Activated naive CD8-positive, alpha-beta T cell treated with anti-CD3 and anti-CD28 coated beads, Interleukin-2, amount 10 ng/mL, durations not matched to agents 7 days and 5 days (primary cell): ENCODE measurements around the gene HOXA11. TPM values are rescaled to one million over a fixed set of nuclear protein-coding genes. Genes with fewer than 3 reads are reported as not detected.

Source experiments
- ATAC-seq: fragments of 150-1000 bp; cut with Tn5 transposase; one replicate; pipeline ENCODE4 v1.10.0; 2021; ENCODE audit warnings: low read depth, moderate library complexity
- POLR2A ChIA-PET: fragments of 350-600 bp; sonication (Branson Sonifier 250); formaldehyde crosslinking; loops from one replicate; lab custom pipeline; 2021; ENCODE audit warnings: antibody characterized with exemption; lab: Charles Lee
- DNase-seq: peaks from one replicate; pipeline ENCODE4 v3.0.0; 2021
- H3K27ac Mint-ChIP-seq: one replicate; pipeline ENCODE4 v1.8.0; 2022; ENCODE audit warnings: mild to moderate bottlenecking, mixed read lengths
- H3K27me3 Mint-ChIP-seq: one replicate; pipeline ENCODE4 v1.8.0; 2022; ENCODE audit warnings: mild to moderate bottlenecking, moderate library complexity, mixed read lengths
- H3K36me3 Mint-ChIP-seq: one replicate; pipeline ENCODE4 v1.8.0; 2021; ENCODE audit warnings: mild to moderate bottlenecking, mixed read lengths
- H3K4me1 Mint-ChIP-seq: one replicate; pipeline ENCODE4 v1.8.0; 2021; ENCODE audit warnings: mixed read lengths
- H3K4me3 Mint-ChIP-seq: one replicate; pipeline ENCODE4 v1.8.0; 2022; ENCODE audit warnings: mild to moderate bottlenecking, moderate library complexity, mixed read lengths
- H3K9me3 Mint-ChIP-seq: one replicate; pipeline ENCODE4 v1.8.0; 2021; ENCODE audit warnings: mixed read lengths
- total RNA-seq, 2 experiments: library from RNA; stranded (reverse); gene quantifications; one replicate each; pipeline ENCODE4 v1.2.3, GENCODE V29; 2021

The HOXA11 gene
- total RNA-seq = not detected

DNA sequence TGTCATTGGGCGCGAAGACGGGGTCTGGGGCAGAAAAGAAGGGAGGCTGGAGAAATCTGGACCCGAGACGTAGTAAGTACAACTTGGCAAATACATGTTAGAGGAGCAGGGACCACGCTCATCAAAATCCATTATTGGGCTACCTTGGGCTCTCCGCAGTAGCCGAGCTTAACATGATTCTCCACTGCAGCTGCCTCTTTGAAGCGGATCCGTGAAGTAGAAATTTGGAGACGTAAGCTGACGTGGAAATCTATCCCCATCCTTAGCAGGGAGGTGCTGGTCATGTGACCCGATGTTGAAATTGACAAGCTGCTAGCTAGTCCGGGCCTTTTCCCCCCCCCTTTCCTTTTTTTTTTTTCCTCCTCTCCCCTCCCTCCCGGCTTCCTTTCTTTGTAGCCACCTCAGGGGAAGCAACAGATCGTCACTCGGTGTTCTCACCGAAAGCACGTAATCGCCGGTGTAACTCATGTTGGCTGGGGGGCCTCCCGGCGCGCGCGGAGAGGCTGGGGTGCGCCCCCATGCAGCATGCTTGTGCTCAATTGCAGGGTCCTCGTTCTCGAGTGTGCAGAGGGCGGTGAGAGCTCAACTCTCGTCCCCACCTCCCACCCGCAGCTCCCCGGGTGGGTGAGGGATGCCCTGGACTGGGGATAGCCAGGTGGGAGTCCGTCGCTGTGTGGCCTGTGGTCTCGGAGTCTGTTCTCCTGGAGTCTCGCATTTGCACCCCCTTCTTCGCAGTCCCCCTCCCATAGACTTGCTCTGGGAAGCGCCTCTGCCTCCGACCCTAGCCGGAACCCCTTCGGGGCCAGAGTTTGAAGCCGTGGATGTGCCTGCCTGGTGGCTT, at the start of gene HOXA11:
HOXA11 (minus strand) TSS at position 220 of the 841 bp plus-strand sequence; CDS start at position 132, 88 bp downstream.
- peak within 1 kb of the TSS; percentile 27 for H3K27ac Mint-ChIP-seq
- H3K27me3 Mint-ChIP-seq = peaks cover 88% of the 10 kb centered on the region
- peak within 1 kb of the TSS; percentile 68 for H3K4me3 Mint-ChIP-seq
- ATAC-seq (no peak), DNase-seq (peak; percentile 43)
- H3K4me1 Mint-ChIP-seq = peaks cover 30% of the 10 kb centered on the region
- POLR2A ChIA-PET = interaction anchor here (0.9 kb wide), 1 partner anchor 30 kb away, joined by 4 read pairs; no protein-coding TSS in a partner anchor
- H3K36me3 Mint-ChIP-seq = peaks cover 2% of the 10 kb centered on the region
- H3K9me3 Mint-ChIP-seq = no peaks in the 10 kb centered on the region

DNA sequence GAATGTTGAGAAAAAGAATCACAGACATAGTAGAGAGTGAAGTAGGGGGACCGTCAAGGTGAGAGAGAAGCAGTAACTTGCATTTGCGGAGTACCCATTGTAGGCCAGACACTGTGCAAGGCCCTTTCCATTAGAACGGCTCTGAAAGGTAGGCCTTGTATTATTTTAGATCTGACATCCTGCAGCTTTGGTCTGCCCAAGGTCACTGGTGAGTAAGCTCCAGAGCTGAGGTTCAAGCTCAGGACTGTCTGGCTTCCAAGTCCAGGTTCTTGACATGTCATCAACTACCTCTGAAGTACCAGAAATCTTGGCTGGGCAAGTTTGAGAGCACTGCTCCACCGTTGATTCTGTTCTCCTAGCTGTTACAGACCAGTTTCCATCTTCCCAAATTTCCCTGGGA, 44.4 kb upstream of the HOXA11 start:
- peaks cover 58% of the 10 kb centered on the region for H3K27me3 Mint-ChIP-seq
- H3K36me3 Mint-ChIP-seq = no peaks in the 10 kb centered on the region
- peaks cover 2% of the 10 kb centered on the region for H3K4me1 Mint-ChIP-seq
- ATAC-seq (no peak), DNase-seq (no peak)
- H3K27ac Mint-ChIP-seq = no peak overlapping the region
- H3K4me3 Mint-ChIP-seq = no peak overlapping the region
- no peaks in the 10 kb centered on the region for H3K9me3 Mint-ChIP-seq
- POLR2A ChIA-PET = no interaction called here

DNA sequence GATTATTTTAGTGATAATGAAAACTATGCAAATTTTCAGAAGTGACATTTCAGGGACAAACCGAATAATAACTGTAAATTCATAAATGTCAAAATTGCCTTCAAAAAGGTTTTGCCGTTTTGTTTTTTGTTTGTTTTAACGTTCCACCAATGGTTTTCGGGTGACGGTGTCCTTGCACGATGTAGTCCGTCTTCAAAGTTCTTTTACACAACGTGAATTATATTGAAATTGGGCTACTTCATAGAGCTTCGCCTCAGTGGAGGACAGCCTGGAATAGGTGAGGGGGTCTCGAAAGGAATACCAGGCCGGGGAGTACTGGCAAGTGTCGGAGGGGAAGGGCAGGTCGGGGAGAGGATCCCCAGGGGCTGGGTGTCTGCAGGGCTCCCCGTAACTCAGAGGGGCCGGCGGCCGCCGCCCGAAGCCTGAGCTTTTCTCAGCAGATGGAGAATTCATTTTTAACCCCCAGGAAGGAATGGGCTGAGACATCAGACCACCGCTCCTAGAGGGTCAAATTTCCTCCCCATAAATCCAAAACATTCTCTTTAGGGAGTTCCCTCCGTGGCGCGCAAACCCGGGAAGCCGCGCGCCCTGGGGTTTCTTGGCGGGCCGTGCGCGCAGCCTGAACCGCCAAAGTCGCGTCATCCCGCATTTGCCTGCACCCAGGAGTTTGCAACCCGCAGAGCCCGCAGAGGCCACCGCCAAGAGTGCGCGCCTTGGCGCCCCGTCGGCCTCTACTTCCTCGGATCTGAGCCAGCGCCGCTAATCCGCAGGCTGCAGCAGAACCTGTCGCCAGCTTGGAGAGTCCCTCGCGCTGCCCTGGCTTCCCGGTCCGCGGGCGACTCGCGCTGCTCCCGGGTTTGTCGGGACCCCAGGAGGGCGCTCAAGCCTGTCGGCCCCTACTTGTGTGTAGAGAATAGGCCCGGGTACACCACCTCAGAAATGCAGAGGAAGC, 40.2 kb upstream of the HOXA11 start:
- POLR2A ChIA-PET = no interaction called here
- Mint-ChIP-seq H3K4me1 (peaks cover 2% of the 10 kb centered on the region), H3K9me3 (no peaks in the 10 kb centered on the region), H3K27me3 (peaks cover 78% of the 10 kb centered on the region), H3K4me3 (no peak overlapping the region), H3K27ac (no peak overlapping the region), H3K36me3 (no peaks in the 10 kb centered on the region)
- ATAC-seq (no peak), DNase-seq (no peak)

DNA sequence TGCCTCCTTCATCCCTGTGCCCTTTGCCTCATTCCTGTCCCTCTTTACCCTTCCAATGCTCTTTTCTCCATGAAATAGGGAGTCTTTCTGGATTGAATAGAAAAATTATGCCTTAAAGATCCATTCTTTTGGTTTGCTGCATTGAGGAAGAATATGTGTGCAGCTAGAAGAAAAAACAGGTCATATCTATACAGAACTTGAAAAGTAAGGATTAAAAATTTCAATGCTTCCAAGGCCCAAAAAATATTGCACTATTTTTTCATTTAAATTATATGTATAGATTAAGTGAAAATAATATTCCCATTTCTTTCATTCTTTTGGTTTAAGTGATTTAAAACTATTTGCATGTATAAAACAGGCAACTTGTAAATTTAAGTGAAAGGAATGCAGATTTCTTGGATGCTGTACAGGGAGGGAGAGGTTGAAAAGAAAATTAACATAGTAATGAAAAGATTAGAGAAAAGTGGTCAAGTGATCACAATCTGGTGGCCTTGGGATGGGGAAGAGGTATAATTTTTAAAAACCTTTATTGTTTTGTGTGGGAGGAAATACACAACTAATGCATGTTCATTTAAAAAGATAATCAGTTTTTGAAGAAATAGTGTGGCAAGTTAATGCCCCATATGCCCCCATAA, 39.0 kb upstream of the HOXA11 start:
- H3K27me3 Mint-ChIP-seq = peaks cover 84% of the 10 kb centered on the region
- no peak for ATAC-seq
- POLR2A ChIA-PET = no interaction called here

DNA sequence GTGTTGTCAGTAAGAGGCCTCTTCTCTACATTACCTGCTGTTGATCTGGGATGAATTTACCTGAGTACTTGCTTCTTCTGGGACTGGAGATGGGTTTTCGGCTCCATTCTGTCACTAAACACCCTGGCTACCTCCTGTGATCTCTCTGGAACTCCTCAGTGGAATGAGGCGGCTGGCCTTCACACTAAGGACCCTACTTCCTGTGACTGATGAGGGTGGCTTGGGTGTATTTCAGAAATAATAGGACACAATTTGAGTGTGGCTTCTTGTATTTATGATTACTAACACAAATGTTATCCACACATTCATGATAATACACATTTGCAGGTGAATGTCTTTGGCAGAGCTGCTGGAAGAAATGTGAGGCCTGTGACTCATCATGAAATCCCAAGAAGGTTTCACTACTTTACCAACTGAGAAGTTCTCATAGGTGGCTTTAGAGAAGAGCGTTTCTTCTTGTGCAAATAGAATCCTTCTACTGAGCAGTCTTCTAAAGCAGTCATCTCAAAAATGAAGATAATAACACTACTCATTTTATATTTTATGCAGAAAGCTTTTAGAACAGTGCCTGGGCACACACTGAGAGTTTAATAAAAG, 36.3 kb upstream of the HOXA11 start:
- no peak overlapping the region for H3K27ac Mint-ChIP-seq
- POLR2A ChIA-PET = no interaction called here
- H3K4me1 Mint-ChIP-seq = peaks cover 6% of the 10 kb centered on the region
- peaks cover 85% of the 10 kb centered on the region for H3K27me3 Mint-ChIP-seq
- H3K4me3 Mint-ChIP-seq = no peak overlapping the region
- DNase-seq (no peak), ATAC-seq (no peak)
- H3K9me3 Mint-ChIP-seq = no peaks in the 10 kb centered on the region
- H3K36me3 Mint-ChIP-seq = no peaks in the 10 kb centered on the region

More for the DNA sequence above, 39.0 kb upstream of the HOXA11 start:
- no peaks in the 10 kb centered on the region for H3K36me3 Mint-ChIP-seq
- peaks cover 6% of the 10 kb centered on the region for H3K4me1 Mint-ChIP-seq
- H3K27ac Mint-ChIP-seq = no peak overlapping the region
- no peaks in the 10 kb centered on the region for H3K9me3 Mint-ChIP-seq
- no peak overlapping the region for H3K4me3 Mint-ChIP-seq
- DNase-seq = no peak

DNA sequence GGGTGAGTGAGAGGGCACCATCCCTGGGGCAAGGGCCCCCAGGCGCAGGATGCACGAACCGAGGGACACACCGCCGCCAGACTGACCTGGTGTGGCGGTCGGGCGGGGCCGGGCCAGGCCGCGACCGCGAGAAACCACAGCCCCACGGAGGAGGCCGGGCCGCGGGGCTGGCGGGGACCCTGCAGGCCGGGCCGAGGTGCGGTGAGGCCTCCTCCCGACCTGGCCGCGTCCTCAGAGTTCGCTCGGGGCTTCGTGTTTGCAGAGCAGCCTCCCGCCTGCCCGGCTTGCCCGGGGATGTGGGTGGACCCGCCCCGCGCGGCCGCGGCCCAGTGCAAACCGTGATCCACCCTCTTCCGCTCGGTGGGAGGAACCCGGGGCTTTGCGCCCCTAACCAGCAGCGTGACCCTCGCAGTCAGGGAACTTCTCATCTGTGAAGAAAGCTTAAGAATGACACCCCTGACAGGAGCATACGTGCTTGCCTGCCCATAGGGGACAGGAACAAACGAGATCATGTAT, 35.5 kb upstream of the HOXA11 start:
- Mint-ChIP-seq H3K4me1 (peaks cover 6% of the 10 kb centered on the region), H3K36me3 (no peaks in the 10 kb centered on the region), H3K27ac (no peak overlapping the region), H3K27me3 (peaks cover 81% of the 10 kb centered on the region), H3K4me3 (no peak overlapping the region), H3K9me3 (no peaks in the 10 kb centered on the region)
- ATAC-seq = no peak
- DNase-seq = no peak
- POLR2A ChIA-PET = no interaction called here

DNA sequence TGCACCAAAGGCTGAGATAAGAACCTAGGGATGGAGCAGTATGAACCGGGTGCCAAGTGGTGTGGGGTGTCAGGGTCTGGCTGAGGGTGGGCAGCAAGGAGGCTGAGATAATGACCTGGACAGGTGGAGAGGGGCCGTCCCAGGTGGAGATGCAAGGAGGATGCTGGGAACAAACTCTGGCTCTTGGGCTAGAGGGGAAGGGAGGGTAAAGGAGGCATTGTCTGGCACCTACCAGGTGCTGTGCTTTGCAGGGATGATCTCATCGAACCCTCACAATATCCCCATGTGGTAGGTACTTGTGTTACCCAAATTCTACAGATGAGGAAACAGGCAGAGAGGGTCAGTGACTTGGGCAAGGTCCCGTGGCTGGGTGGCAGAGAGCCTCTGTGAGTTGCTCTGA, 34.8 kb upstream of the HOXA11 start:
- no peak for ATAC-seq
- Mint-ChIP-seq H3K9me3 (no peaks in the 10 kb centered on the region), H3K27me3 (peaks cover 81% of the 10 kb centered on the region), H3K4me1 (peaks cover 4% of the 10 kb centered on the region), H3K4me3 (peak overlapping the region; percentile 3), H3K27ac (no peak overlapping the region), H3K36me3 (no peaks in the 10 kb centered on the region)
- DNase-seq = no peak
- POLR2A ChIA-PET = no interaction called here

DNA sequence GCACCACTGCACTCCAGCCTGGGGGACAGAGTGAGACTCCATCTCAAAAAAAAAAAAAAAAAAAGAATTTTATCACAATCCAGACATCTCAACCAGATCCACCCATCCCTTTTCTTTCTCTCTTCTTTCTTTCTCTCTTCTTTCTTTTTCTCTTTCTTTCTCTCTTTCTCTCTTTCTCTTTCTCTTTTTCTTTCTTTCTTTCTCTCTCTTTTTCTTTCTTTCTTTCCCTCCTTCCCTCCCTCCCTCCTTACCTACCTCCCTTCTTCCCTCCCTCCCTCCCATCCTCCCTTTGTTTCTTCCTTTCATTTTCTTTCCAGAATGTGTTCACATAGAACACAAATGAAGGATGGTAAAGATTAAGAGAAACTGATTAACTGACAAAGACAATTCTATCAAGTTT, 32.9 kb upstream of the HOXA11 start:
- Mint-ChIP-seq H3K36me3 (no peaks in the 10 kb centered on the region), H3K27me3 (peaks cover 82% of the 10 kb centered on the region), H3K27ac (no peak overlapping the region), H3K4me3 (no peak overlapping the region), H3K4me1 (peaks cover 4% of the 10 kb centered on the region), H3K9me3 (no peaks in the 10 kb centered on the region)
- DNase-seq = no peak
- no peak for ATAC-seq
- POLR2A ChIA-PET = interaction anchor here (0.7 kb wide), 1 partner anchor 333 kb away, joined by 3 read pairs; no protein-coding TSS in a partner anchor

DNA sequence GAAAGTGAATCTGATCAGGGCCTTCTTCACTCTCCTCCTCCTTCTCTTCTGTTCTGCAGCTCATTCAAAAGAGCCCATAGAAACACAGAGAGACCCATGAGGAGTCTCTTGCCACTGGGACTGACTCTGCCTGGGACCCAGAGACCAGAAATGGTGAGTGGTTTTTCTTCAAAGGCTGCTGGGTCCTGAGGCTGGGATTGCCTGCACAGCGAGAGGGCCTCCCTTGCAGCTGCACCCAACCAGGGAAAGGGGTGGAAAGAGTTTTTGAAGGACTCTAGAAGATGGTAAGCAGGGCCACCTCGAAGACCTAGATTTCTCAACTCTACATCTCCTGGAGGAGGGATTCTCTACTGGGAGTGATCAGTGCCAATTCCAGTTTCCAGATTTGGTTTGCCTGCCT, 30.3 kb upstream of the HOXA11 start:
- peaks cover 84% of the 10 kb centered on the region for H3K27me3 Mint-ChIP-seq
- peaks cover 8% of the 10 kb centered on the region for H3K4me1 Mint-ChIP-seq
- no peaks in the 10 kb centered on the region for H3K9me3 Mint-ChIP-seq
- H3K27ac Mint-ChIP-seq = no peak overlapping the region
- ATAC-seq (no peak), DNase-seq (no peak)
- no peak overlapping the region for H3K4me3 Mint-ChIP-seq
- H3K36me3 Mint-ChIP-seq = no peaks in the 10 kb centered on the region
- POLR2A ChIA-PET = no interaction called here

DNA sequence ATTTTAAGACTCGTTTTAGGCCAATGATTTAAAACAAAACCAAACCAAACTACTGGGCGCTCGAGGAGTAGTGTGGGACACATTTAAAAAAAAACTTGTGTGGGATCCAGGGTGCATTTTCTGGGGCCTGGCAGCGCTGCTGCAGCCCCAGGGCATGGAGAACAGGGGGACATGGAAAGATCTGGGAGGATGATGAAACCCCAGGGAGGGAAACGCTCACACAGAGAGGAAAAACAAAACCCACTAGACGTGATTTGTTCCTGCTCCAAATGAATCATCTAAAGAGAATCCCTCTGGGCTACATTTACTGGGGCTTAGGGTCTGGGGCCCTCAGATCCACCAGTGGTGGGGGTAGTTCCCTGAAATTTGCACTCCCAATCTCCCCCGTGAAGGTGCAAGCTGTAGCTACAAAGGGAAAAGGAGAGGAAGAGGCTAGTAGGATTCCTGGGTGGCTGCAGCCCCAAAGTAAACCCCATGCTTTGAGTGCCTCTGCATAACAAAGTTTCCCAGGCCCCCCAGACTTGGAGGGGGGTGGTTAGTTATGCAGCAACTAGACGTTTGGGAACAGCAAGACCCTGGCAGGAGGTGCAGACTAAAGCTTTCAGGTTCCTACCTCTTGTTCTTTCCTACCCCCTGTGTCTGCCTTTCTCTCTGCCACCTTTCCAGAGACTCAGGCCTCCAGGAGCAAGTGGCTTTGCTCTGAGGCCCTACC, 29.4 kb upstream of the HOXA11 start:
- POLR2A ChIA-PET = no interaction called here
- DNase-seq = no peak
- no peak overlapping the region for H3K27ac Mint-ChIP-seq
- H3K4me1 Mint-ChIP-seq = peaks cover 5% of the 10 kb centered on the region
- H3K4me3 Mint-ChIP-seq = no peak overlapping the region
- peaks cover 84% of the 10 kb centered on the region for H3K27me3 Mint-ChIP-seq
- no peaks in the 10 kb centered on the region for H3K9me3 Mint-ChIP-seq
- no peak for ATAC-seq
- no peaks in the 10 kb centered on the region for H3K36me3 Mint-ChIP-seq

DNA sequence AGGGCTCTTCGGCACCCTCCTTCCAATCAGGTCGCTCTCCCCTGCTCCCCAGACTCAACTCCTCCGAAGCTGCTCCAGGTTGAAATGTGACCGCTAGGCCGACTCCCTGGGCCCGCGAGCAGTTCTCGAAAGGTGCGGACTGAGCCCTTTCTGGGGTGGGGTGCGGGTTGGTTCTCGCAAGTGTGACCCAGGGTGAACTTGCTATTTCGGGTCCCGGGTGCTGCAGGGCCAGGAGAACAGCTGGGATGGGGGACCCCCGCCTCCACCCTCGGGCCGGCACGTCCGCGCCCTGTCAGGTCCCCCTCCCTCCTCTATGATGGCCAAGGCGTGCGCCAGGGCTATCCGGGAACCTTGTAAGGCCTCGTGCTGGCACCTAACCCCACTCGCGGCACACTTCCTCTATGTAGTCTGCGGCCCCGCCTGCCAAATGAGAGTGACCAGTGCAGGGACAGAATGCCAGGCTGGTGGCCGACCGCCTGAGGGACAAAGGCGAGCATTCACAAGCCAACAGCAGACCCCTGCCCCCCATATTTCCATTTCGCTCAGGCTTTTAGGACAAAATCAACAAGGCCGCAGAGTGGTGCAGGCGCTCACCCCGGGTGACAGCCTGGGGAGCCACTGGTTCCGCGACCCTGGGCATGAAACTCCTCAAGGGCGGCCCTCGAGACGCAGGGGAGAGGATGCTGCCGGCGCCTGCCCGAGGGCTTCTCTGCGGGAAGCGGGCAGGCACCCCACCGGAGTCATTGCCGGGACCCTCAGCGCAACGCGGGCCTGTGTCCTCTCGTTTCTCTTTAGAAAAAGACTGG, 28.6 kb upstream of the HOXA11 start:
- H3K9me3 Mint-ChIP-seq = no peaks in the 10 kb centered on the region
- peaks cover 84% of the 10 kb centered on the region for H3K27me3 Mint-ChIP-seq
- POLR2A ChIA-PET = no interaction called here
- ATAC-seq (no peak), DNase-seq (no peak)
- H3K36me3 Mint-ChIP-seq = no peaks in the 10 kb centered on the region
- no peak overlapping the region for H3K27ac Mint-ChIP-seq
- no peak overlapping the region for H3K4me3 Mint-ChIP-seq
- H3K4me1 Mint-ChIP-seq = peaks cover 5% of the 10 kb centered on the region
